HCT116 (cell line): ENCODE results near the gene STUM. TPM values are rescaled to one million over a fixed set of nuclear protein-coding genes. Genes with fewer than 3 reads are reported as not detected.

Source experiments
- ATAC-seq: fragments of 200-7000 bp; cut with Tn5 transposase; 2 replicates; pipeline ENCODE4 v1.9.1; 2020; ENCODE audit warnings: mild to moderate bottlenecking, moderate library complexity
- BruUV-seq: library from RNA; stranded (reverse); fragments of 400-500 nt; replicated peaks from 2 replicates; lab custom pipeline; 2021; lab: Mats Ljungman, UMichigan
- CTCF ChIA-PET: fragments of 300-600 bp; sonication (Branson Sonifier 250); formaldehyde crosslinking; loops from one replicate; lab custom pipeline; 2021; ENCODE audit warnings: antibody characterized with exemption; lab: Charles Lee
- POLR2A ChIA-PET: fragments of 300-600, 350-600 bp; sonication (Branson Sonifier 250); formaldehyde crosslinking; loops from one replicate; lab custom pipeline; 2021; ENCODE audit warnings: antibody characterized with exemption; lab: Charles Lee
- RAD21 ChIA-PET, 2 experiments: fragments of 300-600 bp; sonication (Branson Sonifier 250); formaldehyde crosslinking; loops; one replicate each; lab custom pipeline; 2023; ENCODE audit warnings: low total read pairs in 2 of 2; ENCODE audit not compliant: uncharacterized antibody in 2 of 2, unreplicated experiment in 2 of 2, low non-redundant PET in 1 of 2; lab: Charles Lee
- DNase-seq: peaks from one replicate; pipeline ENCODE4 v3.0.0-alpha.2; 2010; ENCODE audit warnings: low read depth, low spot score
- H2AFZ ChIP-seq: fragments of 200-600 bp; shearing (Covaris generic), sonication (generic); 2 replicates; pipeline ENCODE4 v1.6.1; 2017; ENCODE audit warnings: low read depth, mixed run types, mixed read lengths, antibody characterized with exemption, low read length; ENCODE audit not compliant: poor library complexity, severe bottlenecking
- H3K27ac ChIP-seq: 2 replicates; pipeline ENCODE4 v1.5.1; 2012; ENCODE audit warnings: low read depth, low read length
- H3K27me3 ChIP-seq: fragments of 200-600 bp; sonication (generic); 2 replicates; pipeline ENCODE4 v1.6.1; 2016; ENCODE audit warnings: mixed run types, low read length, mixed read lengths; ENCODE audit not compliant: insufficient read depth
- H3K36me3 ChIP-seq, 2 experiments: fragments of 200-500 bp in 1 of 2; fragments of 200-600 bp in 1 of 2; sonication (Bioruptor generic) in 1 of 2; sonication (generic) in 1 of 2; 2 replicates each; pipeline versions ENCODE4 v1.5.1 to v1.6.1; 2014 to 2016; ENCODE audit warnings: low read length in 2 of 2, inconsistent platforms in 1 of 2, mixed read lengths in 1 of 2, mixed run types in 1 of 2; ENCODE audit not compliant: insufficient read depth in 2 of 2, control insufficient read depth in 1 of 2
- H3K4me1 ChIP-seq, 2 experiments: fragments of 200-600 bp in 1 of 2; sonication (generic) in 1 of 2; 2 replicates each; pipeline versions ENCODE4 v1.5.1 to v1.6.1; 2012 to 2017; ENCODE audit warnings: low read length in 2 of 2, inconsistent platforms in 1 of 2, mild to moderate bottlenecking in 1 of 2, mixed read lengths in 1 of 2, mixed run types in 1 of 2, moderate library complexity in 1 of 2; ENCODE audit not compliant: insufficient read depth in 2 of 2, control insufficient read depth in 1 of 2
- H3K4me2 ChIP-seq: fragments of 200-600 bp; sonication (generic); 2 replicates; pipeline ENCODE4 v1.6.1; 2017; ENCODE audit warnings: mixed run types, low read length, mixed read lengths
- H3K4me3 ChIP-seq, 2 experiments: fragments of 200-600 bp in 1 of 2; sonication (generic) in 1 of 2; replicated peaks in 1 of 2; 2 replicates each; pipeline ENCODE4 v1.5.1; 2011 to 2016; ENCODE audit warnings: low read length in 2 of 2, control low read depth in 1 of 2, low read depth in 1 of 2, mild to moderate bottlenecking in 1 of 2, mixed read lengths in 1 of 2, mixed run types in 1 of 2
- H3K79me2 ChIP-seq: fragments of 200-600 bp; sonication (generic); 2 replicates; pipeline ENCODE4 v1.6.1; 2017; ENCODE audit warnings: mild to moderate bottlenecking, mixed run types, low read length, moderate library complexity, mixed read lengths; ENCODE audit not compliant: insufficient read depth
- H3K9ac ChIP-seq: fragments of 200-600 bp; sonication (generic); 2 replicates; pipeline ENCODE4 v1.6.1; 2016; ENCODE audit warnings: low read length, mixed read lengths
- H3K9me2 ChIP-seq: fragments of 200-600 bp; sonication (generic), shearing (Covaris generic); 2 replicates; pipeline ENCODE4 v1.6.1; 2017; ENCODE audit warnings: mixed run types, mild to moderate bottlenecking, moderate library complexity; ENCODE audit not compliant: insufficient read depth
- H3K9me3 ChIP-seq, 2 experiments: fragments of 200-500 bp in 1 of 2; fragments of 200-600 bp in 1 of 2; sonication (Bioruptor generic) in 1 of 2; sonication (generic) in 1 of 2; 2 replicates each; pipeline ENCODE4 v1.6.1; 2014 to 2017; ENCODE audit warnings: low read length in 2 of 2, mixed read lengths in 2 of 2, inconsistent platforms in 1 of 2, low read depth in 1 of 2, mild to moderate bottlenecking in 1 of 2, mixed run types in 1 of 2, moderate library complexity in 1 of 2; ENCODE audit not compliant: control insufficient read depth in 1 of 2, insufficient read depth in 1 of 2
- H4K20me1 ChIP-seq: fragments of 200-600 bp; sonication (generic), shearing (Covaris generic); 2 replicates; pipeline ENCODE4 v1.6.1; 2017; ENCODE audit warnings: mixed run types, mild to moderate bottlenecking, moderate library complexity; ENCODE audit not compliant: insufficient read depth
- CBX3 ChIP-seq: IDR thresholded peaks from 2 replicates; pipeline ENCODE4 v1.6.1; 2012; ENCODE audit warnings: low read depth
- CEBPB ChIP-seq: IDR thresholded peaks from 2 replicates; pipeline ENCODE4 v1.6.1; 2012; ENCODE audit warnings: low read depth
- EGR1 ChIP-seq: IDR thresholded peaks from 2 replicates; pipeline ENCODE4 v1.6.1; 2012; ENCODE audit warnings: low read depth
- ELF1 ChIP-seq: IDR thresholded peaks from 2 replicates; pipeline ENCODE4 v1.6.1; 2012; ENCODE audit warnings: low read depth, borderline replicate concordance
- JUND ChIP-seq: IDR thresholded peaks from 2 replicates; pipeline ENCODE4 v1.6.1; 2012
- POLR2A ChIP-seq: IDR thresholded peaks from 2 replicates; pipeline ENCODE4 v1.7.0; 2011; ENCODE audit warnings: borderline replicate concordance; ENCODE audit not compliant: insufficient read depth, insufficient read length; ENCODE audit errors: extremely low read depth
- POLR2AphosphoS5 ChIP-seq: IDR thresholded peaks from 2 replicates; pipeline ENCODE4 v1.6.1; 2011; ENCODE audit warnings: mild to moderate bottlenecking, low read depth, low read length, moderate library complexity
- RAD21 ChIP-seq: IDR thresholded peaks from 2 replicates; pipeline ENCODE4 v1.6.1; 2012; ENCODE audit warnings: low read depth, mild to moderate bottlenecking
- SIN3A ChIP-seq: IDR thresholded peaks from 2 replicates; pipeline ENCODE4 v1.6.1; 2012; ENCODE audit warnings: low read depth
- SP1 ChIP-seq: IDR thresholded peaks from 2 replicates; pipeline ENCODE4 v1.6.1; 2012; ENCODE audit warnings: low read depth
- SRF ChIP-seq: IDR thresholded peaks from 2 replicates; pipeline ENCODE4 v1.6.1; 2012; ENCODE audit warnings: low read depth
- YY1 ChIP-seq: IDR thresholded peaks from 2 replicates; pipeline ENCODE4 v1.6.1; 2011; ENCODE audit warnings: low read length, low read depth, moderate library complexity, mild to moderate bottlenecking; ENCODE audit not compliant: insufficient replicate concordance; ENCODE audit errors: extremely low read depth
- ZFX ChIP-seq: fragments of 450-650 bp; IDR thresholded peaks from 2 replicates; pipeline ENCODE4 v1.6.1; 2017
- ZNF274 ChIP-seq: fragments of 200-500 bp; sonication (Bioruptor generic); IDR thresholded peaks from 2 replicates; pipeline ENCODE4 v1.6.1; 2014; ENCODE audit warnings: mild to moderate bottlenecking, low read depth, low read length, inconsistent platforms
- intact Hi-C: fragments of 100-400 bp; cut with micrococcal nuclease; formaldehyde crosslinking; loops from 2 replicates; pipeline ENCODE4 v1.10.0; 2022
- total RNA-seq: library from RNA; stranded (reverse); gene quantifications from one replicate; pipeline ENCODE4 v1.2.1, GENCODE V29; 2021; ENCODE audit not compliant: unreplicated experiment
- TF ChIP-seq, protein P1 (sequence below): IDR thresholded peaks from 2 replicates; pipeline ENCODE4 v1.6.1; 2012; ENCODE audit warnings: low read depth
- TF ChIP-seq, protein P2 (sequence below): IDR thresholded peaks from 2 replicates; pipeline ENCODE4 v1.6.1; 2011; ENCODE audit warnings: mild to moderate bottlenecking, low read length, moderate library complexity; ENCODE audit not compliant: insufficient replicate concordance; ENCODE audit errors: extremely low read depth
- TF ChIP-seq, protein P3 (sequence below): IDR thresholded peaks from 2 replicates; pipeline ENCODE4 v1.6.1; 2012
- TF ChIP-seq, protein P4 (sequence below), 3 experiments: fragments of 200-600 bp in 1 of 3; sonication (generic) in 1 of 3; IDR thresholded peaks in 2 of 3; conservative IDR thresholded peaks in 1 of 3; 2 replicates each; pipeline ENCODE4 v1.5.1; 2012 to 2017; ENCODE audit warnings: low read depth in 2 of 3, low read length in 2 of 3, antibody characterized with exemption in 1 of 3, borderline replicate concordance in 1 of 3, control low read depth in 1 of 3, mild to moderate bottlenecking in 1 of 3, mixed read lengths in 1 of 3, mixed run types in 1 of 3, moderate library complexity in 1 of 3; ENCODE audit not compliant: insufficient read depth in 1 of 3
- TF ChIP-seq, protein P5 (sequence below): IDR thresholded peaks from 2 replicates; pipeline ENCODE4 v1.6.1; 2012

STUM gene
- total RNA-seq, 1 experiment from 2014 or later: not detected

DNA sequence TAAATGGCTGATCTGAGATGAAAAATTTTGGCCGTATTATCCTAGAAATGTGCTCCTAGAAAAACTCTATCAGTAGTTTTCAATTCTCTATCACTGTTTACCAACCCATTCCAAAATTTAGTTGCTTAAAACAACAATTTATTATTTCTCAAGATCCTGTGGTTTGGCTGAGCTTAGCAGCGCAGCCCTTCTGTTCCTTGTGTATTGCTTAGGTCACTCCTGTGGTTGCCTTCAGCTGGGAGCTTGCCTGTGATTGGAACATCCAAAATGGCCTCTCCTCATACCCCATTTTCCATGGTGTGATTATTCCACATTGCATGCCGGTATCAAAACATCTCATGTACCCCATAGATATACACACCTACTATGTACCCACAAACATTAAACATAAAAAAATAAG, 22.8 kb upstream of the STUM start:
- H4K20me1 ChIP-seq: no peaks in the 10 kb centered on the region
- ChIA-PET RAD21 (no interaction called here), POLR2A (interaction anchor here (1.5 kb wide), 1 partner anchor 117 kb away, joined by 4 read pairs; the partner anchor contains the start of gene PARP1), CTCF (interaction anchor here (1.2 kb wide), 1 partner anchor 68 kb away, joined by 3 read pairs; no protein-coding TSS in a partner anchor)
- H3K9me2 ChIP-seq: no peaks in the 10 kb centered on the region
- H3K4me2 ChIP-seq: no peak overlapping the region
- BruUV-seq: no TSS peak
- intact Hi-C loops: no loop called here
- no peaks in the 10 kb centered on the region for H3K9me3 ChIP-seq
- no peak overlapping the region for H3K27ac ChIP-seq
- DNase-seq (no peak), ATAC-seq (no peak)
- no peaks in the 10 kb centered on the region for H3K27me3 ChIP-seq
- TF ChIP-seq CEBPB (no peak), POLR2A (no peak), YY1 (no peak), EGR1 (no peak), CBX3 (no peak), SP1 (no peak), RAD21 (no peak), SIN3A (no peak), POLR2AphosphoS5 (no peak), ELF1 (no peak), JUND (no peak), ZNF274 (no peak), ZFX (no peak), SRF (no peak)
- TF ChIP-seq, protein P1, sequence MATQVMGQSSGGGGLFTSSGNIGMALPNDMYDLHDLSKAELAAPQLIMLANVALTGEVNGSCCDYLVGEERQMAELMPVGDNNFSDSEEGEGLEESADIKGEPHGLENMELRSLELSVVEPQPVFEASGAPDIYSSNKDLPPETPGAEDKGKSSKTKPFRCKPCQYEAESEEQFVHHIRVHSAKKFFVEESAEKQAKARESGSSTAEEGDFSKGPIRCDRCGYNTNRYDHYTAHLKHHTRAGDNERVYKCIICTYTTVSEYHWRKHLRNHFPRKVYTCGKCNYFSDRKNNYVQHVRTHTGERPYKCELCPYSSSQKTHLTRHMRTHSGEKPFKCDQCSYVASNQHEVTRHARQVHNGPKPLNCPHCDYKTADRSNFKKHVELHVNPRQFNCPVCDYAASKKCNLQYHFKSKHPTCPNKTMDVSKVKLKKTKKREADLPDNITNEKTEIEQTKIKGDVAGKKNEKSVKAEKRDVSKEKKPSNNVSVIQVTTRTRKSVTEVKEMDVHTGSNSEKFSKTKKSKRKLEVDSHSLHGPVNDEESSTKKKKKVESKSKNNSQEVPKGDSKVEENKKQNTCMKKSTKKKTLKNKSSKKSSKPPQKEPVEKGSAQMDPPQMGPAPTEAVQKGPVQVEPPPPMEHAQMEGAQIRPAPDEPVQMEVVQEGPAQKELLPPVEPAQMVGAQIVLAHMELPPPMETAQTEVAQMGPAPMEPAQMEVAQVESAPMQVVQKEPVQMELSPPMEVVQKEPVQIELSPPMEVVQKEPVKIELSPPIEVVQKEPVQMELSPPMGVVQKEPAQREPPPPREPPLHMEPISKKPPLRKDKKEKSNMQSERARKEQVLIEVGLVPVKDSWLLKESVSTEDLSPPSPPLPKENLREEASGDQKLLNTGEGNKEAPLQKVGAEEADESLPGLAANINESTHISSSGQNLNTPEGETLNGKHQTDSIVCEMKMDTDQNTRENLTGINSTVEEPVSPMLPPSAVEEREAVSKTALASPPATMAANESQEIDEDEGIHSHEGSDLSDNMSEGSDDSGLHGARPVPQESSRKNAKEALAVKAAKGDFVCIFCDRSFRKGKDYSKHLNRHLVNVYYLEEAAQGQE: no peak
- TF ChIP-seq, protein P2, sequence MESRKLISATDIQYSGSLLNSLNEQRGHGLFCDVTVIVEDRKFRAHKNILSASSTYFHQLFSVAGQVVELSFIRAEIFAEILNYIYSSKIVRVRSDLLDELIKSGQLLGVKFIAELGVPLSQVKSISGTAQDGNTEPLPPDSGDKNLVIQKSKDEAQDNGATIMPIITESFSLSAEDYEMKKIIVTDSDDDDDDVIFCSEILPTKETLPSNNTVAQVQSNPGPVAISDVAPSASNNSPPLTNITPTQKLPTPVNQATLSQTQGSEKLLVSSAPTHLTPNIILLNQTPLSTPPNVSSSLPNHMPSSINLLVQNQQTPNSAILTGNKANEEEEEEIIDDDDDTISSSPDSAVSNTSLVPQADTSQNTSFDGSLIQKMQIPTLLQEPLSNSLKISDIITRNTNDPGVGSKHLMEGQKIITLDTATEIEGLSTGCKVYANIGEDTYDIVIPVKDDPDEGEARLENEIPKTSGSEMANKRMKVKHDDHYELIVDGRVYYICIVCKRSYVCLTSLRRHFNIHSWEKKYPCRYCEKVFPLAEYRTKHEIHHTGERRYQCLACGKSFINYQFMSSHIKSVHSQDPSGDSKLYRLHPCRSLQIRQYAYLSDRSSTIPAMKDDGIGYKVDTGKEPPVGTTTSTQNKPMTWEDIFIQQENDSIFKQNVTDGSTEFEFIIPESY: no peak
- TF ChIP-seq, protein P3, sequence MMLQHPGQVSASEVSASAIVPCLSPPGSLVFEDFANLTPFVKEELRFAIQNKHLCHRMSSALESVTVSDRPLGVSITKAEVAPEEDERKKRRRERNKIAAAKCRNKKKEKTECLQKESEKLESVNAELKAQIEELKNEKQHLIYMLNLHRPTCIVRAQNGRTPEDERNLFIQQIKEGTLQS: no peak
- TF ChIP-seq, protein P4, sequence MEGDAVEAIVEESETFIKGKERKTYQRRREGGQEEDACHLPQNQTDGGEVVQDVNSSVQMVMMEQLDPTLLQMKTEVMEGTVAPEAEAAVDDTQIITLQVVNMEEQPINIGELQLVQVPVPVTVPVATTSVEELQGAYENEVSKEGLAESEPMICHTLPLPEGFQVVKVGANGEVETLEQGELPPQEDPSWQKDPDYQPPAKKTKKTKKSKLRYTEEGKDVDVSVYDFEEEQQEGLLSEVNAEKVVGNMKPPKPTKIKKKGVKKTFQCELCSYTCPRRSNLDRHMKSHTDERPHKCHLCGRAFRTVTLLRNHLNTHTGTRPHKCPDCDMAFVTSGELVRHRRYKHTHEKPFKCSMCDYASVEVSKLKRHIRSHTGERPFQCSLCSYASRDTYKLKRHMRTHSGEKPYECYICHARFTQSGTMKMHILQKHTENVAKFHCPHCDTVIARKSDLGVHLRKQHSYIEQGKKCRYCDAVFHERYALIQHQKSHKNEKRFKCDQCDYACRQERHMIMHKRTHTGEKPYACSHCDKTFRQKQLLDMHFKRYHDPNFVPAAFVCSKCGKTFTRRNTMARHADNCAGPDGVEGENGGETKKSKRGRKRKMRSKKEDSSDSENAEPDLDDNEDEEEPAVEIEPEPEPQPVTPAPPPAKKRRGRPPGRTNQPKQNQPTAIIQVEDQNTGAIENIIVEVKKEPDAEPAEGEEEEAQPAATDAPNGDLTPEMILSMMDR (IDR thresholded peaks at IDR 0.05 in 2 of 3, conservative IDR thresholded peaks at IDR 0.05 in 1 of 3; ENCODE audit: borderline replicate concordance in 1 of 3, insufficient read depth in 1 of 3, low read depth in 2 of 3, low read length in 2 of 3): no peak
- TF ChIP-seq, protein P5, sequence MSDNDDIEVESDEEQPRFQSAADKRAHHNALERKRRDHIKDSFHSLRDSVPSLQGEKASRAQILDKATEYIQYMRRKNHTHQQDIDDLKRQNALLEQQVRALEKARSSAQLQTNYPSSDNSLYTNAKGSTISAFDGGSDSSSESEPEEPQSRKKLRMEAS: no peak
- H3K4me1 ChIP-seq: peaks cover 2 to 11% of the 10 kb centered on the region in 2 experiments; a peak in 1 of 4 replicates
- no peak overlapping the region for H3K9ac ChIP-seq
- H2AFZ ChIP-seq: peak overlapping the region; percentile 59
- no peak overlapping the region for H3K4me3 ChIP-seq
- H3K79me2 ChIP-seq: no peaks in the 10 kb centered on the region
- H3K36me3 ChIP-seq: no peaks in the 10 kb centered on the region
